K562 (cell line): ENCODE results near the gene PTPN11. TPM values are rescaled to one million over a fixed set of nuclear protein-coding genes. Genes with fewer than 3 reads are reported as not detected.
A peak's percentile ranks its signal among the peaks of the same experiment; 100 is the strongest.

Experiments
- ATAC-seq: fragments of 200-7000 bp; cut with Tn5 transposase; 3 replicates; pipeline ENCODE4 v1.9.1; 2020; ENCODE audit warnings: moderate library complexity
- BruUV-seq: library from RNA; stranded (reverse); fragments of 400-500 nt; replicated peaks from 2 replicates; lab custom pipeline; 2021; lab: Mats Ljungman, UMichigan
- CTCF ChIA-PET: fragments of 300-600 bp; formaldehyde crosslinking; extraction: SDS; loops from one replicate; lab custom pipeline; 2021; ENCODE audit warnings: low intra/inter-chr PET ratio; lab: Yijun Ruan, JAX
- POLR2A ChIA-PET: fragments of 300-600, 350-650 bp; sonication (Branson Sonifier 250); formaldehyde crosslinking; extraction: SDS; loops from one replicate; lab custom pipeline; 2021; ENCODE audit warnings: antibody characterized with exemption, inconsistent platforms; lab: Yijun Ruan, JAX
- DNase-seq, 4 experiments: peaks; one replicate each; pipeline versions ENCODE4 v3.0.0 to v3.0.0-alpha.2; 2011 to 2018; ENCODE audit warnings: low spot score in 3 of 4, mixed read lengths in 3 of 4; ENCODE audit errors: extremely low read depth in 1 of 4
- FAIRE-seq: peaks from 2 replicates; lab custom pipeline; 2011; peaks lifted over from hg19 to GRCh38; lab: Jason Lieb, UNC
- H2AFZ ChIP-seq: 2 replicates; pipeline ENCODE4 v1.6.0; 2011; ENCODE audit warnings: low read depth, low read length, control low read depth, inconsistent platforms
- H3K27ac ChIP-seq: fragments of 200-600 bp; 3 replicates; pipeline ENCODE4 v1.8.0; 2011; ENCODE audit warnings: low read depth, mild to moderate bottlenecking, control low read depth, inconsistent platforms, low read length, moderate library complexity, mixed read lengths; ENCODE audit errors: extremely low read depth
- H3K27me3 ChIP-seq, 2 experiments: fragments of 300-600 bp in 1 of 2; 2 replicates in 1 of 2; 3 replicates in 1 of 2; pipeline versions ENCODE4 v1.6.0 to v1.8.0; 2011; ENCODE audit warnings: inconsistent platforms in 2 of 2, low read length in 2 of 2, mild to moderate bottlenecking in 1 of 2, mixed read lengths in 1 of 2, moderate library complexity in 1 of 2; ENCODE audit not compliant: control insufficient read depth in 2 of 2, insufficient read depth in 2 of 2
- H3K36me3 ChIP-seq: fragments of 300-600 bp; 3 replicates; pipeline ENCODE4 v1.8.0; 2011; ENCODE audit warnings: mild to moderate bottlenecking, low read length, inconsistent platforms; ENCODE audit not compliant: control insufficient read depth, insufficient read depth
- H3K4me1 ChIP-seq, 2 experiments: fragments of 200-600 bp in 1 of 2; replicated peaks in 1 of 2; 2 replicates in 1 of 2; 3 replicates in 1 of 2; pipeline versions ENCODE4 v1.5.1 to v1.8.0; 2011; ENCODE audit warnings: inconsistent platforms in 2 of 2, low read length in 2 of 2, mild to moderate bottlenecking in 1 of 2, mixed read lengths in 1 of 2, moderate library complexity in 1 of 2; ENCODE audit not compliant: control insufficient read depth in 2 of 2, insufficient read depth in 2 of 2
- H3K4me2 ChIP-seq: 2 replicates; pipeline ENCODE4 v1.6.1; 2011; ENCODE audit warnings: low read length, control low read depth, inconsistent platforms, mixed read lengths; ENCODE audit not compliant: insufficient read depth
- H3K4me3 ChIP-seq: fragments of 200-600 bp; sonication (generic), shearing (Covaris generic); 2 replicates; pipeline ENCODE4 v1.5.1; 2016; ENCODE audit warnings: control low read depth, inconsistent platforms
- H3K79me2 ChIP-seq: fragments of 200-600 bp; 3 replicates; pipeline ENCODE4 v1.8.0; 2011; ENCODE audit warnings: low read length, inconsistent platforms; ENCODE audit not compliant: control insufficient read depth, insufficient read depth
- H3K9ac ChIP-seq, 2 experiments: 2 replicates each; pipeline versions ENCODE4 v1.6.0 to v1.6.1; 2011; ENCODE audit warnings: low read depth in 2 of 2, low read length in 2 of 2, control low read depth in 1 of 2, inconsistent platforms in 1 of 2, mild to moderate bottlenecking in 1 of 2, mixed read lengths in 1 of 2; ENCODE audit not compliant: insufficient read depth in 1 of 2
- H3K9me1 ChIP-seq: one replicate; pipeline ENCODE4 v1.6.0; 2011; ENCODE audit warnings: inconsistent platforms, mild to moderate bottlenecking, low read length, moderate library complexity; ENCODE audit not compliant: control insufficient read depth, insufficient read depth
- H3K9me3 ChIP-seq: replicated peaks from 2 replicates; pipeline ENCODE4 v1.5.1; 2011; ENCODE audit warnings: low read depth, low read length, inconsistent platforms; ENCODE audit not compliant: control insufficient read depth, insufficient read depth
- H4K20me1 ChIP-seq: replicated peaks from 2 replicates; pipeline ENCODE4 v1.6.1; 2011; ENCODE audit warnings: low read length, inconsistent platforms, mixed read lengths; ENCODE audit not compliant: control insufficient read depth, insufficient read depth
- CHD1 ChIP-seq: fragments of 200-600 bp; sonication (generic); IDR thresholded peaks from one replicate; pipeline ENCODE4 v1.6.1; 2012; ENCODE audit warnings: mild to moderate bottlenecking, moderate library complexity, low read length, inconsistent platforms
- FOSL1 ChIP-seq: fragments of 200-800 bp; sonication (Bioruptor generic); conservative IDR thresholded peaks from 2 replicates; pipeline ENCODE4 v1.6.1; 2016; ENCODE audit warnings: missing genetic modification characterization, missing compliant biosample characterization
- POLR2AphosphoS2 ChIP-seq: IDR thresholded peaks from 2 replicates; pipeline ENCODE4 v1.6.1; 2012; ENCODE audit warnings: low read length, improper control_type of control experiment
- POLR2B ChIP-seq: fragments of 450-650 bp; IDR thresholded peaks from 2 replicates; pipeline ENCODE4 v1.6.1; 2018; ENCODE audit warnings: low read depth; ENCODE audit not compliant: partially characterized antibody
- ZNF184 ChIP-seq: sonication (generic); formaldehyde crosslinking; IDR thresholded peaks from 2 replicates; pipeline ENCODE4 v1.5.0; 2020; ENCODE audit warnings: missing genetic modification reagents
- WGBS: fragments of 100-300 bp; shearing (Covaris generic); methylation state at CpG from one replicate; pipeline ENCODE4 v1.1.6; 2016; ENCODE audit warnings: low coverage, mixed read lengths; ENCODE audit not compliant: insufficient coverage; ENCODE audit errors: missing lambda C conversion rate; 5-methylcytosine and 5-hydroxymethylcytosine counted together
- in situ Hi-C: fragments of 300-500 bp; cut with MboI; formaldehyde crosslinking; loops from 4 replicates; pipeline ENCODE4 v1.15.0; 2018; ENCODE audit warnings: inconsistent platforms, mixed read lengths
- intact Hi-C: fragments of 100-400 bp; cut with micrococcal nuclease; formaldehyde crosslinking; loops from 2 replicates; pipeline ENCODE4 v1.14.2; 2022
- polyA plus RNA-seq, 8 experiments: library from polyadenylated mRNA; depleted of rRNA in 4 of 8; stranded (reverse) in 5 of 8; unstranded in 3 of 8; fragments of >200 nt; fragmentation: Nextera tagmentation in 2 of 8; fragmentation: Illumina TruSeq in 1 of 8; extraction: Ambion mirVana in 2 of 8; extraction: Trizol in 1 of 8; gene quantifications; 2 replicates each; pipeline versions ENCODE4 v1.2.1 to v1.2.3, GENCODE V29; 2011 to 2014; ENCODE audit warnings: inconsistent platforms in 1 of 8, missing spikeins in 1 of 8
- total RNA-seq, 7 experiments: library from RNA; depleted of rRNA in 6 of 7; stranded (reverse); fragments of >200 nt in 6 of 7; fragmentation: Illumina TruSeq in 2 of 7; extraction: Trizol in 2 of 7; gene quantifications; 2 replicates each; pipeline versions ENCODE4 v1.2.1 to v1.2.3, GENCODE V29; 2011 to 2021; ENCODE audit warnings: low replicate concordance in 1 of 7
- TF ChIP-seq, protein P1 (sequence below), 2 experiments: fragments of 450-650 bp in 1 of 2; sonication (generic) in 1 of 2; formaldehyde crosslinking in 1 of 2; IDR thresholded peaks in 1 of 2; conservative IDR thresholded peaks in 1 of 2; 2 replicates each; pipeline versions ENCODE4 v1.6.1 to v1.8.1; 2016 to 2023; ENCODE audit warnings: mild to moderate bottlenecking in 2 of 2, moderate library complexity in 2 of 2, inconsistent platforms in 1 of 2, missing genetic modification reagents in 1 of 2
- TF ChIP-seq, protein P2 (sequence below), 2 experiments: fragments of 200-800 bp in 1 of 2; sonication (Bioruptor generic) in 1 of 2; sonication (generic) in 1 of 2; formaldehyde crosslinking in 1 of 2; IDR thresholded peaks in 1 of 2; conservative IDR thresholded peaks in 1 of 2; 2 replicates each; pipeline versions ENCODE4 v1.5.0 to v1.6.1; 2016 to 2020; ENCODE audit warnings: missing compliant biosample characterization in 1 of 2, missing genetic modification characterization in 1 of 2, missing genetic modification reagents in 1 of 2

The PTPN11 gene
- total and polyA plus RNA-seq, 9 of the 15 experiments (the other 6 are each of a cell fraction or from before 2014, with no cell fraction given) = 22.5 to 126 (median 79.7) TPM

DNA sequence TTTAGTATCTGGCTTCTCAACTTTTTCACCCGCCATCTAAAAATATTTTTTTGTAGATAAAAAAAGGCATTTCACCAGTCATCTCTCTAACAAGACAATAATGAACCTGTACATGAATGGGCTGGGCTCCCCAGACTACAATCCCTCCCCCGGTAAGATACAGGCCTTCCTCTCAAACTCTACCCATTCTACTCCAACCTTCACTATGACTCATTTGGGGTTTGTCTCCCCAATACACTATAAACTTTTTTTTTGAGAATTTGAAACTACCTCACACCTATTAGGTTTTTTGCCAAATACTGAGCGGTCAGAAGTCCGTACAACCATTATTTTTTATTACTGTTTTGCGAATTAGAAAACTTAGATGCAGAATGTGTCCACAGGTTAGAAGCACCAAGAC is 10.1 kb upstream of the PTPN11 start:
- peaks cover 5 to 11% of the 10 kb centered on the region in 2 experiments; a peak in 4 of 5 replicates for H3K4me1 ChIP-seq
- TF ChIP-seq ZNF184 = no peak
- TF ChIP-seq CHD1 = peak; percentile 11
- TF ChIP-seq FOSL1 (tag) = peak; percentile 60
- TF ChIP-seq POLR2B = no peak
- TF ChIP-seq, protein P1, sequence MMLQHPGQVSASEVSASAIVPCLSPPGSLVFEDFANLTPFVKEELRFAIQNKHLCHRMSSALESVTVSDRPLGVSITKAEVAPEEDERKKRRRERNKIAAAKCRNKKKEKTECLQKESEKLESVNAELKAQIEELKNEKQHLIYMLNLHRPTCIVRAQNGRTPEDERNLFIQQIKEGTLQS (IDR thresholded peaks at IDR 0.05) = peak; percentile 24; the same call in 1 of the 2 replicates
- TF ChIP-seq, protein P1 (CRISPR knock-in tag; conservative IDR thresholded peaks at IDR 0.05) = no peak
- TF ChIP-seq, protein P2, sequence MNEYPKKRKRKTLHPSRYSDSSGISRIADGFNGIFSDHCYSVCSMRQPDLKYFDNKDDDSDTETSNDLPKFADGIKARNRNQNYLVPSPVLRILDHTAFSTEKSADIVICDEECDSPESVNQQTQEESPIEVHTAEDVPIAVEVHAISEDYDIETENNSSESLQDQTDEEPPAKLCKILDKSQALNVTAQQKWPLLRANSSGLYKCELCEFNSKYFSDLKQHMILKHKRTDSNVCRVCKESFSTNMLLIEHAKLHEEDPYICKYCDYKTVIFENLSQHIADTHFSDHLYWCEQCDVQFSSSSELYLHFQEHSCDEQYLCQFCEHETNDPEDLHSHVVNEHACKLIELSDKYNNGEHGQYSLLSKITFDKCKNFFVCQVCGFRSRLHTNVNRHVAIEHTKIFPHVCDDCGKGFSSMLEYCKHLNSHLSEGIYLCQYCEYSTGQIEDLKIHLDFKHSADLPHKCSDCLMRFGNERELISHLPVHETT (CRISPR knock-in tag; conservative IDR thresholded peaks at IDR 0.05 in 1 of 2, IDR thresholded peaks at IDR 0.05 in 1 of 2) = 0 out of 4 replicates have a peak, but pooled peaks of 1 of the 2 experiments have one; percentile 1
- 0 out of 2 replicates have a peak, but pooled peaks have one; percentile 14 for TF ChIP-seq POLR2AphosphoS2
- TF ChIP-seq, all 486 proteins: peak for 5
- no peaks in the 10 kb centered on the region for H3K9me3 ChIP-seq
- intact Hi-C loops = loop anchor here (2.0 to 10.0 kb wide), 2 partner anchors 396 to 564 kb away; partner anchors contain the start of genes ERP29, MAPKAPK5 and TMEM116
- BruUV-seq = no TSS peak
- H3K27ac ChIP-seq = peak overlapping the region; percentile 96
- WGBS = 0% methylated on average over 5 of the region's 5 CpGs
- H3K27me3 ChIP-seq = no peaks in the 10 kb centered on the region
- peak overlapping the region; percentile 99 for H3K4me2 ChIP-seq
- peaks cover 29% of the 10 kb centered on the region for H4K20me1 ChIP-seq
- H3K4me3 ChIP-seq = peak overlapping the region; percentile 90
- no peak overlapping the region for H2AFZ ChIP-seq
- peak in 1 of 4 experiments; percentile 34 for DNase-seq
- ATAC-seq = no peak
- no peak for FAIRE-seq
- in situ Hi-C loops = no loop called here
- peaks cover 36% of the 10 kb centered on the region for H3K79me2 ChIP-seq
- ChIA-PET POLR2A (no interaction called here), CTCF (interaction anchor here (0.7 kb wide), 1 partner anchor 210 kb away, joined by 4 read pairs; no protein-coding TSS in a partner anchor)
- peak overlapping the region; percentile 90 to 97 for H3K9ac ChIP-seq
- peaks cover 47% of the 10 kb centered on the region for H3K36me3 ChIP-seq
- no peaks in the 10 kb centered on the region for H3K9me1 ChIP-seq
